Memory B cell (primary cell): ENCODE measurements around the gene TP53AIP1.
A peak's percentile ranks its signal among the peaks of the same experiment; 100 is the strongest.

Source experiments
- ATAC-seq: fragments of 150-1000 bp; cut with Tn5 transposase; 2 replicates; pipeline ENCODE4 v1.10.0; 2021; ENCODE audit warnings: low read depth, mild to moderate bottlenecking, moderate library complexity
- DNase-seq, 2 donors: peaks; one replicate each; pipeline ENCODE4 v3.0.0; 2022; ENCODE audit warnings: low spot score in 2 of 2
- H3K27ac Mint-ChIP-seq: one replicate; pipeline ENCODE4 v1.8.0; 2022; ENCODE audit warnings: mild to moderate bottlenecking, moderate library complexity, mixed read lengths
- H3K27me3 Mint-ChIP-seq: one replicate; pipeline ENCODE4 v1.8.0; 2022; ENCODE audit warnings: mixed read lengths
- H3K36me3 Mint-ChIP-seq: one replicate; pipeline ENCODE4 v1.8.0; 2022; ENCODE audit warnings: mild to moderate bottlenecking, mixed read lengths
- H3K4me1 Mint-ChIP-seq: one replicate; pipeline ENCODE4 v1.8.0; 2022; ENCODE audit warnings: mixed read lengths
- H3K4me3 Mint-ChIP-seq: one replicate; pipeline ENCODE4 v1.8.0; 2022; ENCODE audit warnings: mild to moderate bottlenecking, moderate library complexity, mixed read lengths
- H3K9me3 Mint-ChIP-seq: one replicate; pipeline ENCODE4 v1.8.0; 2022; ENCODE audit warnings: mixed read lengths

TP53AIP1 gene

DNA sequence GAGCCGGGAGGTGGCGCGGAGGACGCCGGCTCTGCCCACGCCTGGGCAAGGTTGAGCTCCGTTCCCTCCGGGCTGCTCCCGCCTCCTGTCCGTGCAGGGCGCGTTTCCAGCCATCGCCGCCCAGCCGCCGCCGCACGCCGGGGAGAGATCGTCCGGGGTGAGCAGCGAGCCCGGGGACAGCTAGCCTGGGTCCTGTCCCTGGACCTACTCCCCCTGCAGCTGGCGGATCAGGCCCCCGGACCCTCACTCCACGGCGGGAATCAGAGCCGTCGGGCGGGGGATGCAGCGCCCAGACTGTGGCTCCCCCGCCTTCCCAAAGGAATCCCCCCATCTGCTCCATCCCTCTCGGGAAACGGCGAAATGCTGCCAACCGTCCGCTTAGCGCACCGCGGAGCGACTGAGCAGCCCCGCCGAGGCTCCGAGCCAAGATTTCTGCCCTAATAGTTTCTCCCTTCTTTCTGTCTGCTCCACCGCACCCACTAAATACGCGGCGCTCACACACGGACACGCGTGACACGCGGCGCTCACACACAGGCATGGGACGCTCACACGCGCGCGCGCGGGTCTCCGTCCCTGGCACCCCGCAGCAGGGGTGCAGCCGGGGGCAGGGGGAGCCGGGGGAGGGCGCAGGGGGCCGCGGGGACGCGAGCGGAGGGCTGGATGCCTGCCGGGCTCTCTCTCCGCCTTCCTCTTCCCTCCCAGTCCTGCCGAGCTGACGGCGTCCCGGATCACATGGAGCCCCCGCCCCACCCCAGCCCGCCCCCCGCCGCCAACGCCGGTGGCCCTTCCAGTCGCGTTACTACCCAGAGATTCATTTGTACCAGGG lies 51.9 kb downstream of the TP53AIP1 start, which contains the start of gene KCNJ5:
Gene KCNJ5, plus strand, starts transcription at position 814 of the 826 bp plus-strand sequence. CDS start 19,918 bp downstream, outside the sequence.
- Mint-ChIP-seq H3K27me3 (peaks cover 36% of the 10 kb centered on the region), H3K27ac (no peak within 1 kb of the TSS), H3K4me3 (peak within 1 kb of the TSS; percentile 67), H3K36me3 (no peaks in the 10 kb centered on the region), H3K9me3 (no peaks in the 10 kb centered on the region), H3K4me1 (peaks cover 13% of the 10 kb centered on the region)
- DNase-seq (no peak), ATAC-seq (peak; percentile 20)

DNA sequence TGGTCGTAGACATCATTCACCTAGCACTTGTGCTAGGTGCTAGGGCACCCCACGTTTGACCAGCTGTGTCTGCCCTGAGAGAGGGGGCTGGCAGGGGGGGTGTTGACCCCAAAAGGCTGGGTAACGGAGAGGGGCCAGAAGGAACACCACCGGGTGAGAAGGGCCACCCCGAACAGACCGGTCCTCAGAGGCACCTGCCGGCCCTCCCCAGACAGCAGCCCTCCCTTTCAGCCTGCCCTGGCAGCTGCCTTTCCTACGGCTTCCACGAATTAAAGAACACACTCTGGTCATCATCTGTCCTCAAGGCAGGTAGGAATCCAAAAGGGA lies 52.5 kb downstream of the TP53AIP1 start:
- Mint-ChIP-seq H3K36me3 (no peaks in the 10 kb centered on the region), H3K4me1 (peaks cover 13% of the 10 kb centered on the region), H3K27me3 (peaks cover 39% of the 10 kb centered on the region), H3K4me3 (peak overlapping the region; percentile 9), H3K27ac (no peak overlapping the region), H3K9me3 (no peaks in the 10 kb centered on the region)
- DNase-seq = no peak
- no peak for ATAC-seq

DNA sequence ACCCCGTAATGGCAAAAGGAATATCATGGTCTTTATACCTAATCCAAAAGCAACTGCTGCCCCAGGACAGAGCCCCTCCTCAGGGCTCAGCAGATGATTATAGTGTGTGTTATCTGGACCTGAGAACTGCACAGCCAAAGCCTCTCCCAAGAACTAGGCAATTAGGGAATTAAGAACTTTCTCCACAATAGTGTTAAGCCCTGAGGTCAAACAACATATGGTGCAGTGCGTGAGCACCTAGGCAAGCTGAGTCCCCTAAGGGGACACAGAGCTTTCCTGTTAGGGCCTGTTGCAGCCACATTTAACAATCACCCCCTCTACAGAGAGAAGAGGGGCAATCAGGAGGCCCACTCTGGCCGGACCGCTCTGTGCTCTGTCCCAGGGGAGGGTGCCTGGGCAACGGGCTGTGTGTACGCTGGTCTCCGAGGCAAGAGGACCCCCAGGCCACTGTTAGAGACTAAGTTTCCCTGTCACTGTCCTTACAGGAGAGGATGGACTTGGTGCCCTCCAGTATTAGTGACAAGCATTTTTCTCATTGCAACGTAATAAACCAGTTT lies 52.9 kb downstream of the TP53AIP1 start:
- Mint-ChIP-seq H3K27me3 (peaks cover 38% of the 10 kb centered on the region), H3K27ac (no peak overlapping the region), H3K4me1 (peaks cover 15% of the 10 kb centered on the region), H3K36me3 (no peaks in the 10 kb centered on the region), H3K4me3 (no peak overlapping the region), H3K9me3 (no peaks in the 10 kb centered on the region)
- no peak for DNase-seq
- ATAC-seq = no peak

DNA sequence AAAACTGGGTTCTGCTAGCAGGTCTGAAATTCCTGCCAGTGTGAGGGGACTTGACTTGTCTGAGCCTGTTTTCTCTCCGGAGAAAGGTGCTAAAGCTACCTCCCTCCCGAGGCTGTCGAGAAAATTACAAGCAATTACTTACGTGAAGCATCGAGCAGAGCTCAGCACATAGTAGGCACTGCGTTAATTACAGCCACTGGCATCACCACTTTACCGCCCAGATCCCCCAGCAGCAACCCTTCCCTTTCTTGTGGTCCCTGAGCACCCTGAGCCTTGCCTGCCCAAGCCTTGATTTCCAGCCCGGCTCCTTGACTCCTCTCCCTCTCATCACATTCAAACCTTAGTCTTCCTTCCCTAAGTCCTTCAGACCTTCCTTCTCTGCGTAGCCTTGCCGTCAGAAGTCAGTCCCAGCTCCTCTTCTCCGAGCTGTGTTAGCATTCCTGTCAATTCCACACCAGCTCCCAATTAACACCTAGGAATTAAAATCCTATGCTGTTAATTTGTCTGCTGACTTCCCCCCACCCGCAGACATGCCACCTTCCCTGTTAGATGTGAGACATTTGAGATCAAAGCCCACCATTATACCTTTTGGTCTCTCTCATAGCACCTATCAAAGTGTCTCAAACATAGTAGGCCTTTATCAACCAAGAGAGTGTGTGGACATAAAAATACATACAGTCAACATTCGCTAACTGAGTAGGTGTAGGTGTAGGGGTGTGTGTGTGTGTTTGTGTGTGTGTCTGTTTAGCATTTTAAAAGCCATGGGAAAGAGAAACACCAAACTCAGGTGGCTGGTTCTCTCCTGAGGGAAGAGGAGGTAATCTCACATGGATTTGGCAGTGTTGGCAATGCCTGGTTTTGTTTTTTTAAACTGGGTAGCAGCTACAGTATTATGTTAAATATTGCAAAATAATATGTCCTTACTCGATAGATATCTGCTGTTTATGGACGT lies 54.4 kb downstream of the TP53AIP1 start:
- no peaks in the 10 kb centered on the region for H3K9me3 Mint-ChIP-seq
- no peak for ATAC-seq
- H3K27me3 Mint-ChIP-seq = peaks cover 37% of the 10 kb centered on the region
- no peak overlapping the region for H3K4me3 Mint-ChIP-seq
- DNase-seq = no peak
- H3K36me3 Mint-ChIP-seq = no peaks in the 10 kb centered on the region
- peaks cover 11% of the 10 kb centered on the region for H3K4me1 Mint-ChIP-seq
- no peak overlapping the region for H3K27ac Mint-ChIP-seq

DNA sequence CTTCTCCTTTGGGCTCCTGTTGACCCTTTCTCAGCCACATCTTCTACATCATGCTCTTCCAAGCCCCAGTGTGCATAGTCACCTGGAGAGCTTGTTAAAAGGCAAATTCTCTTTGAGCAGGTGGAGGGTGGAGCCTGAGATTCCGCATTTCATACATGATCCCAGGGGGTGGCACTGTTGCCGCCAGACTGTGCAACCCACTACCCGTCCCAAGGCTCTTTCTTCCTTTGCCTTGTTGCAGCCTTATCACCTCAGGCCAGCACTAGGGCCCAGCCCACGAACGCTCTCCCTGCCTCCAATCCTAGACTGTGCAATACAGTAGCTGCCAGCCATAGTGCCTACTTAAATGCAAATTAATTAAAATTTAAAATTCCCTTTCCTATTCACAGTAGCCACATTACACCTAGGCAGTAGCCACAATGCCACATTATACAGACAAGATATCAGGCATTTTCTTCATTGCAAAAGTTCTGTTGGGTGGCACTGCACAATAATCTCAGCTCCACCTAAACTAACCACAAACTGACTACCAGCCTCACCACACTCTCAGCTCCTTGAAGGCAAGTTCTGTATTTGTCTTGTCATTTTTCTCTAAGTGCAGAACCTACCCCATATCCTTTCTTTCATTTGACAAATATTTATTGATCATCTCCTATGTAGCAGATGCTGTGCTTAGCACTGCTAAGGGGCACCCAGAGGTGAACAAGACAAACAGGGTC lies 56.1 kb downstream of the TP53AIP1 start:
- ATAC-seq = no peak
- Mint-ChIP-seq H3K36me3 (no peaks in the 10 kb centered on the region), H3K27me3 (peaks cover 43% of the 10 kb centered on the region)

More for the DNA sequence above, 56.1 kb downstream of the TP53AIP1 start:
- peaks cover 11% of the 10 kb centered on the region for H3K4me1 Mint-ChIP-seq
- H3K9me3 Mint-ChIP-seq = no peaks in the 10 kb centered on the region
- no peak overlapping the region for H3K27ac Mint-ChIP-seq
- no peak for DNase-seq
- no peak overlapping the region for H3K4me3 Mint-ChIP-seq
